GM21576 (cell line): Measurements from ENCODE around the gene MGAT1.

ENCODE experiments used
- ATAC-seq: cut with Tn5 transposase; IDR thresholded peaks from one replicate; pipeline ENCODE4 v1.9.1; 2021; ENCODE audit warnings: mild to moderate bottlenecking, moderate library complexity; ENCODE audit not compliant: unreplicated experiment

MGAT1 gene

DNA sequence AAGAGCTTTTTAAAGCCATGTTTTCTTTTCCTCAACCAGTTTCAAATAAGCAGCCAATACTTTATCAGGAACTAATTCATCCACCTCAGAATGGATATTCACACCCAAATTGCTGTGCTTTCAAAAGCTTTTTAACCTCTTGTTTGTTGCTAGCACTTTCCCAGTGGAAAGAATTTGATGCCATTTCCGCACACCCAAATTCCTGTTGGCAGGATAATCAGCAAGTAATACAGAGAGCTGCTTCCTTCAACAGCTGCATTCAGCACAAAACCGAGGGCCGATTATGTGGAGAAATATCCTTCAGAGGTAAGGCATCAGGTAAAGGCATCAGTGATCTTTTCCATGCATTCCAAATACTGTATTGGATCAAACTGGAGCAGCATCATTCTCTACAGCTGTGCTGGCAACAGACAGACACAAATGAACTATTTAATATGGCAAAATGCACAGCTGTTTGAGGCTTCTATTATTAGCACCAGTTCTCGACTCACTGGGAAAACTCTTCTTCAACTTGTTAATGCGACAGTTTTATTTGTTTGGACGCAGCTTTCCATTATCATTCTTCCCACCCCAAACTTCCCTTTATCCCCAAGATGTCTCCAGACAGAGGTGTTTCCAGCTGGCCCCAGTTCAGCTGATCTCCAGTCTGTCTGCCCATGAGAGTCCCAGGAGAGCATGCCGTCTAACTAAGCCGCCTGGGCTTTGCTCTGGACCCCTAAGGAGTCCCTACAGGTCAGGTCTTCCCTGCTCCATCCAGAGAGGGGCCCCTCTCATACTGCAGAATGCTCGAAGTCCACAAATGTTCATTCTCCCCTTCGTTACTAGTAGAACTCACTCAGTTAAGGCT is 22.2 kb upstream of the MGAT1 start:
- no peak for ATAC-seq

DNA sequence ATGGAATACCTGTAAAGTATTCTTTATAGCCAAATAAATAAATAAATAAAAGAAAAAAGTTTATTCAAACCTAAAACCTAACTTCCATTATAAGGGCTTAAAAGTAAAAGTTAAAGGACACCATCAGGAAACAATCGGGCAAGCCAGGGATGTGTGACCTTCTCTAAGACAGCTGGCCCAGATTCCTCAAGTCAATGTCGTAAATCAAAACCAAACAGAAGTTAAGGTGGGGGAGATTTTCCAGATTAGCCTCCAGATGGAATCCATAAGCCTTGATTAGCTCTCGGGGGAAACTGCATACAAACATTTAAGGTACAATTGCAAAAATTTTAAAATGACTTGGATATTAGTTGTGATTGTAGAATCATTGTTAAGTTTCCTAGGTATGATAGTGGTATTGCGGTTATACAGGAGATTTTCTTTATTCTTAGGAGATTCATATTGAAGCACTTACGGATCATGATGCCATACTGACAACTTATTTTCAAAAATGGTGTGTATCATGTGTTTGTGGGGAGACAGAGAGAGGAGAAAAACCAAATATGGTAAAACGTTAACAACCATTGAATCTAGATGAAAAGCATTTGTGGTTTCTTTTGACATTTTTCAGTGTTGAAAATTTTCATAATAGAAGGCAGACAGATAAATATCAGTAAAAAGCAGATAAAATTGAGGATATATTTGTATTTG is 21.5 kb upstream of the MGAT1 start:
- no peak for ATAC-seq

GRCh38 chr5:180823346-180823745 is 20.7 kb upstream of the MGAT1 start:
- ATAC-seq: no peak

DNA sequence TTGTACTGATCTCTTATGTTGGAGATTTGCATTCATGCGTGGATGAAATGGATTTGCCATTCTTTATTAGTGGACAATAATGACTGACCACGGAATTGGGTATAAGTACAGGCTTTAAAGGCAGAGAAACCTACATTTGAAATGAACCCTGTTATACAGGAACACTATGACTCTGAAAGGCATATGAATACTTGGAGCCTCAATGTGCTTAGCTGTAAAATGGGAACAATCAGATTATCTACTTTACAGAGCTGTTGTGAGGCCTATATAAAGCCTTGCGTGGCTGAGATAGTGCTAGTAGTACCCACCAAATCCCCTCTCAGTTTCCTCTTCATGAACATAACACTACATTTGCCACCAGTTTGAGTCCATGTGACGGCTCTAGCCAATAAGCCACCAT is 18.9 kb upstream of the MGAT1 start:
- ATAC-seq: no peak

- ATAC-seq: peak; percentile 65
Observed at GRCh38 chr5:180820788-180821321, 18.2 kb upstream of the MGAT1 start.

DNA sequence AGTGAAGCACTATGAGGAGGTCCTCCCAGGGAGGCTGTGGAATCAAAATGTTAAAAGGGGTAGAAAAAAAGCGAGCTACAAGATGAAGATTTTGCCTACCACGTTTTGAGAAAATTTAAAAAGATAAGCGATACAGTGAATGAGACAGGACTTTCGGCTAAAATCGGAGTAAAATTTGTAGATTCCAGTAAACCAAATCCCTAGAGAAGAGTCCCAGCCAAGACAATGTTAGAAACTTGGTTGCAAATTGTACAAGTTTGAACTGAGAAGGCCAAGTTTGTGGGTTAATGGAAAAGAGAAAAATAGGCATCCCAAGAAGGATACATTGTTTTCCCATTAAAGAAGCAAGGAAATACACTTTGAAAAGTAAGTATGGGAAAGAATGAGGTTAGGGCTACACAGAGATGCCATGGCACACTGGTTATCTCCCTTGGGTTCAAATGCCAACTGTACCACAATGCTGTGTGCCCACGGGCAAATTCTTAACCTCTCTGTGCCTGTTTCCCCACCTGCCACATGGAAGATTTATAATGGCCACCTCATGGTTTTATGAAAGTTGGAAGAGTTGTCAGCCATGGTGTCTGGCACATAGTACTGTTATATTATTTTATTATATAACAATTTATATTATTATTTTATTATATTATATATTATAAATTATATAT is 16.2 kb upstream of the MGAT1 start:
- no peak for ATAC-seq

DNA sequence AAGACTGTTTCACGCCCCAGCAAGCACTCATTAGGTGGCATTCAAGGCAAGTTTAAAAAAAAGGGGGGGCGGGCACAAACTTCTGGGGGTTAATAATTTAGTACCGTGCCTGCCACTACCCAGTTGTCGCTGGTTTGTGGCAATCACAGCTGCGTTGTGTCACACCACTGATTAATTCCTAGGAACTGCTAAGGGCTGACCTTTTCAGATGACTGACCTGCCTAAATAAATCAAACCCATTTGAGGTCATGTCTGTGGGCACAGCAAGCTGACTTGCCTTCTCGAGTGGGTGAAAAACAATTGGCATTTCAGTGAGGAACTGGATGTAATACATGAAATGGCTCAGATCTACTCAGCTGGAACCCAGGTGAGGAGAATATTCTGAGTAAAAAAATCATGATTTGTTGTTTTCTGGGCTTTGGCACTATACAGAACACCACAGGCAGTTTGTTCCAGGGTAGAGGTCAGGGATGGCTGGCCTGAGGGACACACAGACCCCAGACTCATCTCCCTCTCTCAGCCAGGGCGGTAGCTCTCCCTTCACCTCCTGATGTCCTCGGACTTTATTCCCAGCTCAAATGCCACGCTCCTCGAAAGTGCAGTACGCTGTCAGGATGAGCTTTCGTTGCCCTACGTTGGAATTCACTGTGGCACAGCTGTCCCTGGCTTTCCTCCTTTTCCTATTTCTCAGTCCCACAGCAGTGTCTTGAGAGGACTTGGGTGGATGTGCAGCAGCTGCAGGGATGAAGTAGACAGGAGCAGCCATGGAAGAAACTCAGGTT is 15.5 kb upstream of the MGAT1 start:
- ATAC-seq: no peak

DNA sequence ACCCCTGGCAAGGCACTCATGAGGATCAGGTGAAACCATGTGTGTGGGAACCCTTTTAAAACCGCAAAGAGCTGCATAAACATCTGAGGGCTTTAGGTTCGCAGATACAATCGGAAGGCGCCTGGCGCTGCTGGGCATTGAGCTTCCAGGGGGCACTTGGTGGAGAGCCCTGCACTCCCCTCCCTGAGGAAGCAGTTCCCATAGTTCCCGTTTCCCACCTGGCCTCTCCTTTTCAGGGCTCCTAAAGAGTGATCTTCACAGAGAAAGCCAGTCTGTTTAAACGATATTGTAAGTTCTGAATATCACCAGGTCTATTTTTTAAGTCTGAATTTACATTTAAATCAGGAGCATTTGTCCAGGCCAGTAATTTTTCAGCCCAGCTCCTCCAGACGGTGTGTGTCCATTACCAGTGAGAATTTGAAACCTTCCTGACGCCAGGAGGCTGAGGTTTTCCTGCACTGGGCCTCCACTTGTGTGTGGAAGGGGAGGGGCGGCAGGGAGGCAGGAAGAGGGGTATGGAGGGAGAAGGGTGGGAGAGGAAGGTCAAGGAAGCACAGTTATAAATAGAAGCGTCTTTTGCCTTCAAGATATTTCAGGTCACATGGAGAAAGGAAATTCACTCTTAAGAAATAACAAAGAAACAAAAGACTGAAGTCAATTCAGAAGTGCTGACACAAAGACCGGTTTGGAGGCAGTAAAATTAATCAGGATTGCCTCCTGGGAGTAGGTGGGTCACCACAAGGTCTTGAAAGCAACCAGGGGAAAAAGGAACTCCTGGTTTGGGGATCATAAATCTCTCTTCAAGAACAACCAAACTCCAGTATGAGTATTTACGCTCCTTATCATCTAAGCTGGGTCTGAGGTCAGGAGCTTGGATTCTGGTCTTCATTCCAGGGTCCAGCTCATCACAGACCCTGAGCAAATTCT is 14.3 kb upstream of the MGAT1 start:
- no peak for ATAC-seq

GRCh38 chr5:180815293-180815917 is 12.8 kb upstream of the MGAT1 start:
- ATAC-seq: no peak

- ATAC-seq: no peak
Observed at GRCh38 chr5:180813420-180813819, 10.8 kb upstream of the MGAT1 start.

DNA sequence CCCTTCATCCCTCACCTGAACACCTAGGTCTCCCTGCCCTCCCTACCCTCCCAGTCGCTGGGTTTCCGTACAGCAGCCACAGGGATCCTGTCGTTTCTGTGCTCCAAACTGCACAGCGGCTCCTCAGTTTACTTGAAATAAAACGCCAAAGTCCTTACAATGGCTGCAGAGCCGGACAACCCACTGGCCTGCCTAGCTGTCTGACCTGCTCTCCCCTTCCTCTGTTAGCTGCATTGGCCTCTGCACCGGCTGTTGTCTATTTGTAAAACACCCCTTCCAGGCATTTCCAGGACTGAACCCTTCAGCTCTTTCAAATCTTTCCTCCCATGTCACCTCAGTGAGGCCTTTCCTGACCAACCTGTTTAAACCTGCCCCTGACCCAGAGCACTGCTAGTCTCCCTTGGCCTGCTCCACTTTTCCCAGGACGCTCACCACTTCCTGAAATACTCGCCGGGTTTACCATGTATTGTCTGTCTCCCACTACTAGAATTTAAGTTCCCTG is 9.1 kb upstream of the MGAT1 start:
- ATAC-seq: no peak

- no peak for ATAC-seq
Observed at GRCh38 chr5:180810959-180811622, 8.5 kb upstream of the MGAT1 start.

GRCh38 chr5:180810210-180810958 is 7.8 kb upstream of the MGAT1 start:
- ATAC-seq: peak; percentile 61

GRCh38 chr5:180809403-180810209 is 7.0 kb upstream of the MGAT1 start:
- ATAC-seq: peak; percentile 54

- ATAC-seq: no peak
Observed at GRCh38 chr5:180808461-180809000, 5.9 kb upstream of the MGAT1 start.

DNA sequence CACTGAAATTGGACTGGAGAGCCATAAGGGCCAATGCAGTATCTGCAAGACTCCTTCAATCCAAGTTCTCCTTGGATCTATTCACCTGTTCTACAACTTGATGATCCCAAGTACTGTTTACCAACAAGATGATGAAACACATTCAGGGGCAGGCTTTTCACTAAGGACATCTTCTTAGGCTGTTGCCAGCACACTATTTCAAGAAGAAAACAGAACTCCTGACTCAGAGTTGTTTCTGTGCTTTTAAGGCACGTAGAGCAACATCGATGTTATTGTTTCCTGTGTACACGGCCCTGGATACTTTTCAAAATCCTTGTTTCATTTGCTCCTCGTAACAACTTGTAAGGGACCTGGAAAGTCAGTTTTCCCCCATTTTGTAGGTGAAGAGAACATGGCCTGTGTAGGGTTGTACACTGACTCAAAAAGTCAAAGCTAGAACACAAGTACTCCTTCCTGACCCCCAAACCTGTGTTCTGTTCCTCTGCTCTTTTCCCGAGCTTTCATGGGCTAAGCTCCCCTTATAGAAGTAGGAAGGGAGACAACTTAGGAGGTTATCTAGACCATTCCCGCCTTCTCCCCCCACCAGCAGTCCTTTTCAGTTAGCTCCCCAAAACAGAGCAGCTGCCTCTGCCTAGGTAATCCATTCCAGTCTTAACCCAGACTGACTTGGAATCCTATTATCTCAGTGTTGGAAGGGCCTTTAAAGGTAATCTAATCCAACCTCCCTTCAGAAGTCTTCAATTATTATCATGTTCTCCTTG is 5.2 kb upstream of the MGAT1 start:
- no peak for ATAC-seq
